ENCODE results near the gene KCNQ5. TPM values are rescaled to one million over a fixed set of nuclear protein-coding genes. Genes with fewer than 3 reads are reported as not detected.

KCNQ5 gene
- polyA plus RNA-seq, 1 donor from 2014 or later = 6.9 TPM

- H3K27ac Mint-ChIP-seq = no peak overlapping the region
- no peak overlapping the region for H3K4me3 Mint-ChIP-seq
Observed at GRCh38 chr6:72943699-72944098, 321.8 kb downstream of the KCNQ5 start.

GRCh38 chr6:72944660-72945059, 322.8 kb downstream of the KCNQ5 start:
- Mint-ChIP-seq H3K27ac (no peak overlapping the region), H3K36me3 (no peaks in the 10 kb centered on the region), H3K4me3 (no peak overlapping the region), H3K27me3 (no peaks in the 10 kb centered on the region), H3K9me3 (no peaks in the 10 kb centered on the region), H3K4me1 (peaks cover 0 to 3% (median 0%) of the 10 kb centered on the region in 3 donors)

More at GRCh38 chr6:72943699-72944098, 321.8 kb downstream of the KCNQ5 start:
- Mint-ChIP-seq H3K4me1 (peaks cover 0 to 3% (median 0%) of the 10 kb centered on the region in 3 donors), H3K9me3 (no peaks in the 10 kb centered on the region), H3K27me3 (no peaks in the 10 kb centered on the region), H3K36me3 (no peaks in the 10 kb centered on the region)

DNA sequence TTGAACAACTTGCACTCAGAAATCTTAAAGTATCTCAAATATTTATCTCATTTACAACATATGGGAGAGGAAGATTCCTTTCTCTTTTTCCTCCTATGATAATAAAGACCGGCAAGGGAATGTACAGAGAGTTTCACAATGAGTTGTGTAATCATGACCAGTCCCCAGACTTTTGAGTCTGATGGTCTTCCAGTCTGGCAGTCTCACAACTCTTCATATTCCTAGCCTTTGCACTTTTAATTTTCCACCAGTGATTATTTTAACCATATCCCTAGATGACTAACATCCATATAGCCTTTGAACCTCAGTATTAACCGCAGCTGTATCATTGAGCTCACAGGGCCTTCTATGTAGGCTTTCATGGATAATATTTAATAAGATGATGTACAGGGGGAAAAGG, 324.9 kb downstream of the KCNQ5 start:
- Mint-ChIP-seq H3K4me1 (peaks cover 0 to 3% (median 0%) of the 10 kb centered on the region in 3 donors), H3K27ac (no peak overlapping the region), H3K9me3 (no peaks in the 10 kb centered on the region), H3K27me3 (no peaks in the 10 kb centered on the region), H3K36me3 (no peaks in the 10 kb centered on the region), H3K4me3 (no peak overlapping the region)

DNA sequence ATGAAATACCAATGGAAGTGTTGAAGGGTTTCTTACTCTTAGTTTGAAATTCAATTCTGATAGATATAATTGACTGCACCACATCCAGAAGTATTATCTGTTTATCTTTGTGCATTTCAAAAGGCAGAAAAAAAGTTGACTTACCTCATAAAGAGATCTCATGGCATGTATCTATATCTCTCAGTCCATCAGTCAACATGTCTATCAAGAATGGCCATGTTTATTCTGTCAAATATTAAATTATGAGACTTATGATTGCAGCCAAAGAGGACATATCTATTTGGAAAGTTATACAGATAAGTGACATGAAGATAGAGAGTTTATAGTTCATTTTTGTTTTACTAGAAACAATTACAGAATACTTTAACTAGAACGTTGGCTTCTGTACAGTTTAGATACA, 325.7 kb downstream of the KCNQ5 start:
- no peaks in the 10 kb centered on the region for H3K36me3 Mint-ChIP-seq
- H3K4me3 Mint-ChIP-seq = no peak overlapping the region
- H3K4me1 Mint-ChIP-seq = peaks cover 0 to 3% (median 0%) of the 10 kb centered on the region in 3 donors
- no peaks in the 10 kb centered on the region for H3K9me3 Mint-ChIP-seq
- H3K27ac Mint-ChIP-seq = no peak overlapping the region
- H3K27me3 Mint-ChIP-seq = no peaks in the 10 kb centered on the region

DNA sequence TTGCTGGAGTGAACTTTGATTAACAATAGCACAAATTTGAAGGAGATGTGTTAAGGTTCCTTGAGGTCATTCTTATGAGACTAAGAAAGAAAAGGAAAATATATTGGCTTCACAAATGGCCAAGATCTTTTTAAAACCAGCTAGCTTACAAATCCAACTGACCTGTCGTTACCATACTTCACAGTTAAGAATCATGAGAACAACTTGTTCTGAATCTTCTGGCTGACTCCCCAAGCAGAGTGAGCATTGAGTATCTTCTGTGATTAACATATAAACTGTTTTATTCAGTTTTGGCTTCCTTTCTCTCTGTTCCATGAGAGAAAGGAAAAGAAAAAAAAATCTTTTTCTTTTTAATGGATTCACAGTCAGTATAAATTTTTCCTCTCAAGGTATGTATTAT, 326.3 kb downstream of the KCNQ5 start:
- no peaks in the 10 kb centered on the region for H3K36me3 Mint-ChIP-seq
- no peaks in the 10 kb centered on the region for H3K27me3 Mint-ChIP-seq
- H3K9me3 Mint-ChIP-seq = no peaks in the 10 kb centered on the region
- no peak overlapping the region for H3K4me3 Mint-ChIP-seq
- H3K4me1 Mint-ChIP-seq = peaks cover 0 to 1% (median 0%) of the 10 kb centered on the region in 3 donors
- H3K27ac Mint-ChIP-seq = no peak overlapping the region

- H3K36me3 Mint-ChIP-seq = peaks cover 2% of the 10 kb centered on the region
- no peaks in the 10 kb centered on the region for H3K27me3 Mint-ChIP-seq
- H3K9me3 Mint-ChIP-seq = no peaks in the 10 kb centered on the region
- peaks cover 0 to 4% (median 0%) of the 10 kb centered on the region in 3 donors for H3K4me1 Mint-ChIP-seq
- no peak overlapping the region for H3K4me3 Mint-ChIP-seq
- H3K27ac Mint-ChIP-seq = no peak overlapping the region
Observed at GRCh38 chr6:72950114-72950860, 328.4 kb downstream of the KCNQ5 start.

- Mint-ChIP-seq H3K9me3 (no peaks in the 10 kb centered on the region), H3K27ac (no peak overlapping the region), H3K27me3 (no peaks in the 10 kb centered on the region), H3K4me1 (peaks cover 0 to 11% (median 6%) of the 10 kb centered on the region in 3 donors), H3K36me3 (peaks cover 2% of the 10 kb centered on the region), H3K4me3 (no peak overlapping the region)
Observed at GRCh38 chr6:72952808-72953630, 331.2 kb downstream of the KCNQ5 start.

- H3K27ac Mint-ChIP-seq = no peak overlapping the region
- H3K4me1 Mint-ChIP-seq = peaks cover 0 to 11% (median 6%) of the 10 kb centered on the region in 3 donors
- no peaks in the 10 kb centered on the region for H3K27me3 Mint-ChIP-seq
- no peak overlapping the region for H3K4me3 Mint-ChIP-seq
- peaks cover 2% of the 10 kb centered on the region for H3K36me3 Mint-ChIP-seq
- no peaks in the 10 kb centered on the region for H3K9me3 Mint-ChIP-seq
Observed at GRCh38 chr6:72953971-72954381, 332.1 kb downstream of the KCNQ5 start.

DNA sequence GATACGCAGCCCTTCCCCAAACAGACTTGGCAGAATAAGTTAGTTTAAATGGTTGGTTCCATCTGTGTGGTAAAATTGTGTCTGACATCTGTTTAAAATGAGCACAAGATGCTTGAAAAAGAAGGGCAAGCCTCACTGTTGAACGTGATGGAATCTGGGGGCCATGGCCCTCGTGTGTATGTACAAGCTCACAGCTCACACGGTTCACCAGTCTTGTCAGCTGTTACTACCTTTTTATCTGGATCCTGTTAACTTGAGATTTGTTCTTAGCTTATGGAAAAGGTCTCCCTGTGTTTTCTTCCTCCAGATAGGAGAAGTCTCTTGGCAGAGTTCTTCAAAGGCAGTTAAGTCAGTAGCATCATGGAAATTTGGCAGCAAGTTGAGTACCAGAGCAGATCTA, 332.9 kb downstream of the KCNQ5 start:
- no peak overlapping the region for H3K27ac Mint-ChIP-seq

DNA sequence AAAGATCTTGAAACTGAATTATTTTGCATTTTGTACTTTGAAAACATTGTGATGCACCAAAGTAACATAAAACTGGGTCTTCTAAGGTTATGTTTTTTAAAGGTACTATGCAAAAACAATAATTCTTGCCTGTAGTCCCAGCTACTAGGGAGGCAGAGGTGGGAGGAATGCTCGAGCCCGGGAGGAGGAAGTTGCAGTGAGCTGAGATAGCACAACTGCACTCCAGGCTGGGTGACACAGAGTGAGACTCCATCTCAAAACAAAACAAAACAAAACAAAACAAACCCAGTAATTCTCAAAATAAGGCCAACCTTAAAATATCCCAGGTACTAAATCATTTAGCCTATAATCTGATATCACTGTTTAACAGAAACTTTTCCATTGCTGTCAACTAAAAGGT, 333.8 kb downstream of the KCNQ5 start:
- Mint-ChIP-seq H3K9me3 (no peaks in the 10 kb centered on the region), H3K4me1 (peaks cover 0 to 11% (median 6%) of the 10 kb centered on the region in 3 donors), H3K27ac (peak overlapping the region in 1 of 3 donors; percentile 57), H3K4me3 (peak overlapping the region in 1 of 4 donors; percentile 11), H3K27me3 (no peaks in the 10 kb centered on the region), H3K36me3 (peaks cover 2% of the 10 kb centered on the region)

More for the DNA sequence above, 332.9 kb downstream of the KCNQ5 start:
- Mint-ChIP-seq H3K9me3 (no peaks in the 10 kb centered on the region), H3K4me3 (no peak overlapping the region), H3K36me3 (peaks cover 2% of the 10 kb centered on the region), H3K4me1 (peaks cover 0 to 11% (median 6%) of the 10 kb centered on the region in 3 donors), H3K27me3 (no peaks in the 10 kb centered on the region)

GRCh38 chr6:72956272-72956671, 334.4 kb downstream of the KCNQ5 start:
- peaks cover 2% of the 10 kb centered on the region for H3K36me3 Mint-ChIP-seq

GRCh38 chr6:72959821-72960220, 338.0 kb downstream of the KCNQ5 start:
- H3K27ac Mint-ChIP-seq = no peak overlapping the region
- no peaks in the 10 kb centered on the region for H3K9me3 Mint-ChIP-seq
- peaks cover 4% of the 10 kb centered on the region for H3K36me3 Mint-ChIP-seq

More at GRCh38 chr6:72956272-72956671, 334.4 kb downstream of the KCNQ5 start:
- H3K9me3 Mint-ChIP-seq = no peaks in the 10 kb centered on the region
- peak overlapping the region in 1 of 3 donors; percentile 57 for H3K27ac Mint-ChIP-seq
- H3K27me3 Mint-ChIP-seq = no peaks in the 10 kb centered on the region
- H3K4me1 Mint-ChIP-seq = peaks cover 0 to 11% (median 6%) of the 10 kb centered on the region in 3 donors
- H3K4me3 Mint-ChIP-seq = no peak overlapping the region

DNA sequence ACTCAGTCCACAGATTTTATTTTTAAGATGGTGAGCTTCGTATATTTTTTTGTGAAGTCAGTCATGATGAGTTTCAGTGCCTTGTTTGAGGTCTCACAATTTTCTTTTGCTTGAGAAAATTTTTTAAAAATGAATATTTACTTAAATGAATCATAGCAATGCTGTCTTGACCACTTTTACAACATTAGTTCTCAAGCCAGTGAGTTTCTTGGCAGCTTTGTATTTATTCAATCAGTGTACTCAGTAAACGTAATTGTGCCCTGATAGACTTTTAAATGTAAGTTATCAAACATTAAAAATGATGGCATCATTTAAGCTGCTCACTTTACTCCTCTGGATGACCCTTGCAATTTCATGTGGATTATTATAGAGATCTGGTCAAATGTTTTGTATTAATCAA, 342.1 kb downstream of the KCNQ5 start:
- Mint-ChIP-seq H3K27ac (no peak overlapping the region), H3K4me1 (no peaks in the 10 kb centered on the region), H3K27me3 (no peaks in the 10 kb centered on the region), H3K9me3 (no peaks in the 10 kb centered on the region), H3K36me3 (peaks cover 4% of the 10 kb centered on the region), H3K4me3 (no peak overlapping the region)

More at GRCh38 chr6:72959821-72960220, 338.0 kb downstream of the KCNQ5 start:
- Mint-ChIP-seq H3K4me1 (peaks cover 0 to 7% (median 6%) of the 10 kb centered on the region in 3 donors), H3K27me3 (no peaks in the 10 kb centered on the region), H3K4me3 (no peak overlapping the region)

GRCh38 chr6:72966628-72967280, 344.9 kb downstream of the KCNQ5 start:
- Mint-ChIP-seq H3K36me3 (peaks cover 2% of the 10 kb centered on the region), H3K27me3 (no peaks in the 10 kb centered on the region), H3K4me1 (no peaks in the 10 kb centered on the region), H3K4me3 (no peak overlapping the region), H3K9me3 (peaks cover 0 to 2% (median 0%) of the 10 kb centered on the region in 3 donors), H3K27ac (no peak overlapping the region)

GRCh38 chr6:72967329-72967728, 345.5 kb downstream of the KCNQ5 start:
- Mint-ChIP-seq H3K9me3 (peaks cover 0 to 2% (median 0%) of the 10 kb centered on the region in 3 donors), H3K27me3 (no peaks in the 10 kb centered on the region), H3K27ac (no peak overlapping the region), H3K4me1 (no peaks in the 10 kb centered on the region), H3K36me3 (no peaks in the 10 kb centered on the region), H3K4me3 (no peak overlapping the region)
